ENCODE results near the gene NOX3.

GRCh38 chr6:155448668-155449449 is 6.8 kb downstream of the NOX3 start:
- TF ChIP-seq EZH2phosphoT487 (IDR thresholded peaks at IDR 0.05; ENCODE audit: insufficient read depth, low read depth) (no peak), EZH2 (IDR thresholded peaks at IDR 0.05; ENCODE audit: insufficient read depth, poor library complexity, severe bottlenecking) (no peak)

Measured in GM23248 (cell line).